GM20431 (cell line): ENCODE results near the gene SSH3.
"Not testable (repeated sequence)": the region's sequence is repeated elsewhere in the genome, so short reads cannot be mapped to it uniquely, and the experiment has no call there.

Source experiments
- in situ Hi-C: fragments of 300-500 bp; cut with MseI, MboI; formaldehyde crosslinking; loops from one replicate; pipeline ENCODE4 v1.15.0; 2020; ENCODE audit warnings: low sequenced_read_pairs; ENCODE audit not compliant: unreplicated experiment

SSH3 gene

GRCh38 chr11:67303132-67303834 lies at the start of gene SSH3:
Gene SSH3 (plus strand): TSS chr11:67303530. CDS start chr11:67303626, 96 bp downstream.
- in situ Hi-C loops: no loop called here

GRCh38 chr11:67253872-67254624 lies 49.3 kb upstream of the SSH3 start:
- in situ Hi-C loops: no loop called here

- in situ Hi-C loops: no loop called here
Measured at GRCh38 chr11:67254798-67255197, 48.5 kb upstream of the SSH3 start.

- in situ Hi-C loops: no loop called here
Measured at GRCh38 chr11:67255353-67255752, 48.0 kb upstream of the SSH3 start.

GRCh38 chr11:67255864-67256263 lies 47.5 kb upstream of the SSH3 start:
- in situ Hi-C loops: no loop called here

- in situ Hi-C loops: no loop called here
Measured at GRCh38 chr11:67256477-67257135, 46.7 kb upstream of the SSH3 start.

- in situ Hi-C loops: no loop called here
Measured at GRCh38 chr11:67260406-67260805, 42.9 kb upstream of the SSH3 start.

GRCh38 chr11:67260885-67261639 lies 42.3 kb upstream of the SSH3 start:
- in situ Hi-C loops: not testable (repeated sequence)

GRCh38 chr11:67261640-67261945 lies 41.7 kb upstream of the SSH3 start:
- in situ Hi-C loops: no loop called here

- in situ Hi-C loops: no loop called here
Measured at GRCh38 chr11:67261946-67262681, 41.2 kb upstream of the SSH3 start.

- in situ Hi-C loops: no loop called here
Measured at GRCh38 chr11:67262731-67263675, 40.3 kb upstream of the SSH3 start.

GRCh38 chr11:67264260-67264659 lies 39.1 kb upstream of the SSH3 start:
- in situ Hi-C loops: no loop called here

GRCh38 chr11:67264877-67265632 lies 38.3 kb upstream of the SSH3 start:
- in situ Hi-C loops: no loop called here

- in situ Hi-C loops: no loop called here
Measured at GRCh38 chr11:67265633-67266448, 37.5 kb upstream of the SSH3 start.

GRCh38 chr11:67266449-67267187 lies 36.7 kb upstream of the SSH3 start, which contains the start of gene GRK2:
Gene GRK2 (plus strand): TSS chr11:67266473. CDS start chr11:67266700, 227 bp downstream.
- in situ Hi-C loops: no loop called here
